Stromal cell of bone marrow (primary cell): ENCODE results near the gene F2RL3.
A peak's percentile ranks its signal among the peaks of the same experiment; 100 is the strongest.

ENCODE experiments used
- DNase-seq: peaks from one replicate; pipeline ENCODE4 v3.0.0-alpha.2; 2012; ENCODE audit warnings: low read depth

The F2RL3 gene

DNA sequence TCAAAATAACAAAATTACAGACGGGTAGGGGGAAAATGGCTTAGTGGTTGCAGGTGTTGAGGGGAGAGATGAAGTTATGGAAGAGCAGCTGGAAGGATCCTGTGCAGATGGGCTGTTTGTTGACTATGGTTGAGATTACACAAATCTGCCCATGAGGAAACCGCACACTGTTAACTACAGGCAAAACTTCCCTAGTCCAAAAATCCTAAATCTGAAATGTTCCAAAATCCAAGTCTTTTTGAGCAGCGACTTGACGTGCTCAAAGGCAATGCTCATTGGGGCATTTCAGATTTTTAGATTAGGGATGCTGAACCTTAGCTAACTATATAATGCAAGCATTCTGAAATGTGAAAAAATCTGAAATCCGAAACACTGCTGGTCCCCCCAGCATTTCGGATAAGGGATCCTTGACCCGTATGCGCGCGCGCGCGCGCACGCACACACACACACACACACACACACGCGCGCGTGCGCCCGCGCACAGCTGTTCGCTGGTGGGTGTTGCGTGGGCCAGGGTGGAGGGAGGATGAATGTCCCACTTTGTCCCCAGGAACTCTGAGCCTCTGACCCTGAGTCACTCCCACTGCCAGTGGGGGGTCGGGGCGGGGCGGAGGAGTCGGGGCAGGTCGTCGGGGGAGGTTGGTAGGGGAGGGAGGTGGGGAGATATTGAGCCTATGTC is 6.8 kb downstream of the F2RL3 start:
- no peak for DNase-seq

DNA sequence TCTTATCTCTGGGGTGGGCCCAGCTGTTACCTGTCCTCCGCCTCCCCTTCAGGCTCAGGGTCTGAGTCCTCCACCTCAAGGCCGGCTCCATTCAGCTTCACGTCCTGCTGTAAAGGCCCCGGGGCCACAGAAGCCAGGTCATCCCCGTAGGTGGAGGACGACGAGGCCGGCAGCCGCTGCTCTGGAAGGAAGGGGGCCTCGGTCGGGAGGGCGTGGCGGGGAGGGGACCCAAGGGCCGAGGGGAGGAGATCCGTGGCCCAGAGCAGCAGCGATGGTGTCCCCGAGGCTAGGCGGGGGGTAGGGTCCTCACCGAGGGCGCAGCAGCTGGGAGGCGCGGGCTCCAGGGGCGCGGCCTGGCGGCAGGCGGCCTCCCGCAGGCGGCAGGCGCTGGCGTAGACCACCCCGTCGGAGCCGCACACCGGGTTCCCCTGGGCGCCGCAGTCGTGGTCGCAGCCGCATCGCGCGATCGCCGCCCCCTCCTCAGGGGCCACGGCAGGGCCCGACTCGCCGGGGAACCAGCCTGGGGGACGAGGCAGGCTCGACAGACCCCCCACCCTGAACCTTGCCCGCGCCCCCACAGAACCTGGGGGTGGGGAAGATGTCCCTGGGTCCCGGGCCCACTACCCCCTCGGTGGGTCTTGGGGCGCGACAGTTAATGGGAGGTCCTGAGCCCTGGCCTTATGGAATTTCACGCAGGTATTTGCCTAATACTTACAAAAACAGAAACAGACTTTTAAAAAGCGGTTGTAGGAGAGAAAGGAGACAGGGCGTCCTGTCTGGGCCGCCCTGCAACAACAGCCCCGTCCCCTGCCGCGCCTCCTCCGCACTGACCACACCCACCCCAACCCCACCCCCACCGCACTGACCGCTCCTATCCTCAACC is 7.6 kb downstream of the F2RL3 start:
- DNase-seq = no peak

DNA sequence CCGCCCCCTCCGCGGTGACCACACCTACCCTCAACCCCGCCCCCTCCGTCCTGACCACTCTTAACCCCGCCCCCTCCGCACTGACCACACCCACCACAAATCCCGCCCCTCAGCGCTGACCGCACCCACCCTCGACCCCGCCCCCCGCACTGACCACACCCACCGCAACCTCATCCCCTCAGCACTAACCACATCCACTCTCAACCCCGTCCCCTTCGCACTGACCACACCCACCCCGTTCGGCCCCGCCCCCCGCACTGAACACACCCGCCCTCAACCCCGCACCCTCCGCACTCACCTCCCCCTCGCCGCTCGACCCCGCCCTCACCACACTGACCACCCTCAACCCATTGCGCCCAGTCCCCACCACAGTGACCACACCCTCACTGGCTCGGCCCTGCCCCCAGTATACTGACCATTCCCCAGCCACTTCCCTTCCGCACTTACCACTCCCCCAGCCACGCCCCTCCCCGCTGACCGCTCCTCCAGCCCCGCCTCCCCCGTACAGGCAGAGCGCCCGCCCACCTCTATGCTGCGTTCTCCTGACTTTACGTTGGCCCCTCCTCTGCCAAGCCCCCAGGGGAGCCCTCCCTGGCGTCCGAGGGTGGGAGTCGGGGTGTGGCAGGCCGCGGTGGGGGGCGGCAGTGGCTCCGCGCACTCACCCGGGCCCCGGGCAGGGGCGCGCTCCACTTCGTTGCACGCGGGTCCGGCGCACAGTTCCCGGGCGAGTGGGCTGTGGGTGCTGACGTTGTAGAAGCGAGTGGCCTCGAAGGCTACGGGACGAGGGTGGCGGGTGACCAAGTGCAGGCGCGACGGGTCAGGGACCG is 8.4 kb downstream of the F2RL3 start:
- peak; percentile 51 for DNase-seq

DNA sequence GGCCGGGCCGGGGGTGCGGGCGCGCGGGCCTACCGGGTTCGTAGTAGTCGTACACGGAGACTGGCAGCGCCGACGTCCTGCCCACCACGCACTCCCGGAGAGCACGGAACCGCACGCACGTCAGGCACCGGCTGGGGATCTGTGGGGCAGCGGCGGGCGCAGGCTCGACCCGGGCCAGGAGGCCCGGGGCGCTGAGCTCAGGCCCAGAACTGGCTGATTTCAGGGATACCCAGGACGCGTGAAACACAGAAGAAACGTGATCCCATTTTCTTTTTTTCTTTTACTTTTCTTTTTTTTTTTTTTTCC is 9.0 kb downstream of the F2RL3 start:
- DNase-seq = no peak

GRCh38 chr19:16898361-16899015 is 9.7 kb downstream of the F2RL3 start:
- DNase-seq = no peak

GRCh38 chr19:16899566-16900075 is 10.8 kb downstream of the F2RL3 start:
- no peak for DNase-seq

DNA sequence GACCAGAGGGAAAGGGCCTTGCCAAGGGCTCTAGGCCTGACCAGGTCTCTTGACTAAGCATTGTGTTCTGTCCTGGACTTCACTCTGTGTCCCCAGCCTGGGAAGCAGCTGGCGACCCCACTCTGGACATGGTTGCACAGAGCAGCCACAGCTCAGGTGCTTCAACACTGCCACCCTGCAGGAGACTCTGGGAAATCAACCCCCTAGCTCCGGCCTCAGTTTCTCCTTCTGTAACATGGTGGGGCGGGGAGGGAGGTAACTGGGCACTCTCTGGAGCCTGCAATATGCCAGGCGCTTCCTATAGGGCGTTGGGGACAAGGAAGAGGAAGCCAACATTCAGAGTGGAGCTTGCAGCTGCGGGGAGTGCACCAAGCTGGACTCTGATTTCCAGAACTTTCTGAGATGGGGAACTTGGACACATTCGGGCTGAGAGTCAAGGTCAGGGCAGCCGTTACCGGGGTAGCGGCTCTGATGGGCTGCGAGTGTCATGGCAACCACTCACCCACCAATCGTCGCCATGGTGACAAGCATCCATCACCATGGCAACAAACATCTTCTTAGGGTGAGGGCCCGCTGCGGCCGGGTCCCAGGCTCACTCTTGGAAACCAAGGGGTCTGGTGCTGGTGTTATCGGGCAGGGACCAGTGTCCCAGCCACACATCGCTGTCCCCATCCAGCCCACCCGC is 12.8 kb downstream of the F2RL3 start:
- DNase-seq = no peak

GRCh38 chr19:16902545-16902944 is 13.7 kb downstream of the F2RL3 start:
- DNase-seq = no peak

GRCh38 chr19:16903347-16903746 is 14.5 kb downstream of the F2RL3 start:
- DNase-seq = no peak

DNA sequence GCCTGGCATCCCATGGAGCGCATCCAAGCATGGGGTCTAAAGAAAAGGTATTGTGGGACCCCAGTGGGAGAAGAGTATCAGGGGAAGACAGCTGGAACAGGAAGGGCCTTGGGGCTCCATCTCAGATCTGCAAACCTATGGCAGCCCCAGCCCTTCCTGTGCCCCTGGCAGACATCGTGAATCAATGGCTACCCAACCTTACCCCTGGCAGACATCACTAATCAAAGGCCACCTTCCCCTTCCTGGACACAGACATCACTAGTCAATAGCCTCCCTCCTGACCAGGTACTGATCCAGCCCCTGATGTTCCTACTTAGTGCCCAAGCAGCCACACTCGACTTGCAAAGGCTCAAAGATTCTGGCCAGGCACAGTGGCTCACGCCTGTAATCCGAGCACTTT is 15.8 kb downstream of the F2RL3 start:
- DNase-seq = no peak

- DNase-seq = no peak
Measured at GRCh38 chr19:16908759-16909158, 20.0 kb downstream of the F2RL3 start.

- no peak for DNase-seq
Measured at GRCh38 chr19:16911046-16911445, 22.2 kb downstream of the F2RL3 start.

GRCh38 chr19:16912780-16913179 is 24.0 kb downstream of the F2RL3 start:
- DNase-seq = no peak

DNA sequence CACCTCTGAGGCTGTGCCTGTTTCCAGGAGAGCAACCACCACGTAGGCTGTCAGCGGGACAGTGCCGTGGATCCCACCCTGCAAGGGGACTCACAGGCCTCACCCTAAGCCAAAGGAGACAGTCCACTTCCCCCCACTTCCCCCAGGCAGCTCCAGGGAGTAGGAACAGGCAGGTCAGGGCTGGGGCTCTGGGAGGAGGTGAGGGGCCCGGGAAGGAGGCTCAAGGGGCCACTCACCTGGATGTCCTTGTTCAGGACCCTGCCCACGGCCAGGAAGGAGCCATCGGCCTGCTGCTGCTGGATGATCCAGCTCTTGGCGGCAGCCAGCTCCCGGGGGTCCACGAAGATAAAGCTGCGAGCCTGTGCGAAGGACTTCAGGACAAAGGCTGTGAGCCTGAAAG is 25.6 kb downstream of the F2RL3 start:
- no peak for DNase-seq

GRCh38 chr19:16915135-16915534 is 26.3 kb downstream of the F2RL3 start:
- no peak for DNase-seq

DNA sequence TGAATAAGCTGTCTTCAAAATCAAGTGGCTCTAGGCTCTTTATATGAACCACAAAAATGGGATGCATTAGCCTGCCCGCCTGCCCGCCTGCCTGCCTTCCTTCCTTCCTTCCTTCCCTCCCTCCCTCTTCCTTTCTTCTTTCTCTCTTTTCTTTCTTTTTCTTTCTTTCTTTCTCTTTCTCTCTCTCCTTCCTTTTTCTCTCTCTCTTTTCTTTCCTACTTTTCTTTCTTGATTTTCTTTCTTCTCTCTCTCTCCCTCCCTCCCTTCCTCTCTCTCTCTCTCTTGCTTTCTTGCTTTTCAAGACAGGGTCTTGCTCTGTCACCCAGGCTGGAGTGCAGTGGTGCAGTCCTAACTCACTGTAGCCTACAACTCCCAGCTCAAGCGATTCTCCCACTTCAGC is 26.9 kb downstream of the F2RL3 start:
- DNase-seq = no peak

DNA sequence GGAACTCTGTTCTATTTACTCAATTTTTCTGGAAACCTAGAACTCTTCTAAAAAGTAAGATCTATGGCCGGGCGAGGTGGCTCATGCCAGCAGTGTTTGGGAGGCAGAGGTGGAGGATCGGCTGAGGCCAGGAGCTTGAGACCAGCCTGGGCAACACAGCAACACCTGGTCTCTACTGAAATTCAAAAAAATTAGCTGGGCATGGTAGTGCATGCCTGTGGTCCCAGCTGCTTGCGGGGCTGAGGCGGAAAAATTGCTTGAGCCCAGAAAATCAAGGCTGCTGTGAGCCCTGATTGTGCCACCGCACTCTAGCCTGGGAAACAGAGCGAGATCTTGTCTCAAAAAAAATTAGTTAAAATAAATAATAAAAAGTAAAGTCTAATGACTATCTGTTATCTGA is 28.6 kb downstream of the F2RL3 start:
- no peak for DNase-seq

GRCh38 chr19:16919496-16919895 is 30.7 kb downstream of the F2RL3 start:
- DNase-seq = no peak

- DNase-seq = peak; percentile 44
Measured at GRCh38 chr19:16920816-16921529, 32.2 kb downstream of the F2RL3 start.

DNA sequence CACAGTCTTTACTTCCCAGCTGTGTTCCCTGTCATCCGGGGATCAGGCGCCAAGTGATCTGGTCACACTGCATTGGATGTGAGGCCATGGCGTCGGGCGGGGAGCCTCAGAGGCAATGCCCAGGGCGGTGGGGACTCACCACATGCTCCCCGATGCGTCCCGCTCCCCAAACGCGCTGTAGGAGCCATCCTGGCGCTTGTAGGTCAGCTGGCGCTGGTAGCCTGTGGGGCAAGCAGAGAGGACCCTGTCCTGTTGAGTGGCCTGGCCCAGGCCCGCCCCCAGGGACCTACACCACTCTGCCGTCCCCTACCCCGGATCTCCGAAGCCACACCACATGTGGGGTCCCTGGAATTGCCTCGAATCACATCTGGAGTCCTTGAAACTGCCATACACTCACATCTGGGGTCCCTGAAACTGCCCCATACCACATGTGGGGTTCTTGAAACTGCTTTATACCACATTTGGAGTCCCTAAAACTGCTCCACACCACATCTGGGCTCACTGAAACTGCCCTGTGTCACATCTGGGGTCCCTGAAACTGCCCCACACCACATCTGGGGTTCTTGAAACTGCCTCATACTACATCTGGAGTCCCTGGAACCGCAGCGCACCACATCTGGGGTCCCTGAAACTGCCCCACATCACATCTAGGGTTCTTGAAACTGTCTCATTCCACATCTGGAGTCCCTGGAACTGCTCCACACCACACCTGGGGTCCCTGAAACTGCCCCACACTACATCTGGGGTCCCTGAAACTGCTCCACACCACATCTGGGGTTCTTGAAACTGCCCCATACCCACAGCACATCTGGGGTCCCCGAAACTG is 33.2 kb downstream of the F2RL3 start:
- DNase-seq = no peak
